PC-9 (cell line): ENCODE data around the gene USP31.

Source experiments
- EZH2 ChIP-seq: fragments of 200-600 bp; sonication (generic); IDR thresholded peaks from 2 replicates; pipeline ENCODE4 v1.8.0; 2017; ENCODE audit warnings: antibody characterized with exemption, low read depth
- TF ChIP-seq, protein P1 (sequence below): fragments of 200-600 bp; sonication (generic); conservative IDR thresholded peaks from 2 replicates; pipeline ENCODE4 v1.6.1; 2017; ENCODE audit warnings: mixed run types, antibody characterized with exemption, mild to moderate bottlenecking, moderate library complexity

DNA sequence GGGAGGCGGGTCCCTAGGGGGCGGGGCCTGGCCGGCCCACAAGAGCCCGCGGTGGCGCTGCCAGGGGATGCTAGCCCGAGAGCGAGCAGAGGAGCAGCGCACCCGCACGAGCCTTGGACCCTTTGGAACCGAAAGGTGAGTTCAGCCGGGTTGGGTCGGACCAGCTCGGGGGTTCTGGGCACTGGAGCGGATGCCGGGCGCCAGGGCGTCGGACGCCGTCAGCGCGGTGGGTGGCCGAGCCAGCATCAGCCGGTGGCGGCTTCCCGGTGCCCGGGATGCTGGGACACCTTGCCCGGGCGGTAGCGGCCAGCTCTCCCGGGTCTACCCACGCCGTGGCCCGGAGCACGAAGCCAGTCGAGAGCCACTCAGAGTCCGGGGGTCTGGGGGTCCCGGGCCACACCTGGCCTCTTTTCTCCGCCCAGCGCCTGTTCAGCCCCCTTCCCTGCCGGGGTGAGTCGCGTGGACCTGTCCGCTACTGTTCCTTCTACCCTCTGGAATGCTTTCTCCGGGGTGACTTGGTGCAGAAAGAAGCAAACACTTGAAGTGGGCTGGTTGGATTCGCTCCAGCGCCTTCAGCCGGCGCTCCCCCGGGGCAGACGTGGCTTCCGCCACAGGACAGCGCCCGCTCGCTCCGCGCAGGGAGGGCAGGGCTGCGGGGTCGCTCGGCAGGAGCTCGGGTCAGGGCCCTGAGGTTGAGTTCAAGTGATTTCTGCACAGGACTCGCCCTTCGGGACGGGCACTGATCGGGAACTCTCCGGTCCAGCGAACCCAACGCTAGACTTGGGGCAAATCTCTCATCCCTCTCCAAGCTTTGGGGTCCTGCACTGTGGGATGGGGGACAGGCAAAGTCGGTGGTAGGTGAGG is 33.7 kb upstream of the USP31 start, which contains the start of gene SCNN1G:
- TF ChIP-seq EZH2 = no peak
- TF ChIP-seq, protein P1, sequence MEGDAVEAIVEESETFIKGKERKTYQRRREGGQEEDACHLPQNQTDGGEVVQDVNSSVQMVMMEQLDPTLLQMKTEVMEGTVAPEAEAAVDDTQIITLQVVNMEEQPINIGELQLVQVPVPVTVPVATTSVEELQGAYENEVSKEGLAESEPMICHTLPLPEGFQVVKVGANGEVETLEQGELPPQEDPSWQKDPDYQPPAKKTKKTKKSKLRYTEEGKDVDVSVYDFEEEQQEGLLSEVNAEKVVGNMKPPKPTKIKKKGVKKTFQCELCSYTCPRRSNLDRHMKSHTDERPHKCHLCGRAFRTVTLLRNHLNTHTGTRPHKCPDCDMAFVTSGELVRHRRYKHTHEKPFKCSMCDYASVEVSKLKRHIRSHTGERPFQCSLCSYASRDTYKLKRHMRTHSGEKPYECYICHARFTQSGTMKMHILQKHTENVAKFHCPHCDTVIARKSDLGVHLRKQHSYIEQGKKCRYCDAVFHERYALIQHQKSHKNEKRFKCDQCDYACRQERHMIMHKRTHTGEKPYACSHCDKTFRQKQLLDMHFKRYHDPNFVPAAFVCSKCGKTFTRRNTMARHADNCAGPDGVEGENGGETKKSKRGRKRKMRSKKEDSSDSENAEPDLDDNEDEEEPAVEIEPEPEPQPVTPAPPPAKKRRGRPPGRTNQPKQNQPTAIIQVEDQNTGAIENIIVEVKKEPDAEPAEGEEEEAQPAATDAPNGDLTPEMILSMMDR = peak; percentile 24; the same call in 1 of the 2 replicates
